ENCODE data around the gene TLR3.

TLR3 gene

GRCh38 chr4:186128842-186129241, 59.9 kb downstream of the TLR3 start:
- DNase-seq (ENCODE audit: low spot score): no peak
- Histone ChIP-seq H3K4me3 (no peak overlapping the region), H3K27ac (no peak overlapping the region)
- no peak for TF ChIP-seq CTCF (IDR thresholded peaks at IDR 0.05)

GRCh38 chr4:186131935-186132334, 63.0 kb downstream of the TLR3 start:
- DNase-seq (ENCODE audit: low spot score): no peak
- Histone ChIP-seq H3K27ac (no peak overlapping the region), H3K4me3 (no peak overlapping the region)
- no peak for TF ChIP-seq CTCF (IDR thresholded peaks at IDR 0.05)

GRCh38 chr4:186132577-186133242, 63.8 kb downstream of the TLR3 start:
- H3K27ac ChIP-seq: no peak overlapping the region
- DNase-seq (ENCODE audit: low spot score): no peak
- no peak overlapping the region for H3K4me3 ChIP-seq
- TF ChIP-seq CTCF (IDR thresholded peaks at IDR 0.05): no peak

GRCh38 chr4:186134257-186134656, 65.3 kb downstream of the TLR3 start:
- H3K27ac ChIP-seq: no peak overlapping the region
- DNase-seq (ENCODE audit: low spot score): no peak
- no peak for TF ChIP-seq CTCF (IDR thresholded peaks at IDR 0.05)
- H3K4me3 ChIP-seq: no peak overlapping the region

- no peak for TF ChIP-seq CTCF (IDR thresholded peaks at IDR 0.05)
- Histone ChIP-seq H3K27ac (no peak overlapping the region), H3K4me3 (no peak overlapping the region)
- no peak for DNase-seq (ENCODE audit: low spot score)
These were observed 65.9 kb downstream of the TLR3 start for GRCh38 chr4:186134861-186135260.

GRCh38 chr4:186137196-186137794, 68.3 kb downstream of the TLR3 start:
- no peak for DNase-seq (ENCODE audit: low spot score)
- peak; percentile 42 for TF ChIP-seq CTCF (IDR thresholded peaks at IDR 0.05)
- H3K4me3 ChIP-seq: peak overlapping the region; percentile 29
- H3K27ac ChIP-seq: no peak overlapping the region

Measured in coronary artery (tissue), 2 donors.